GM23248 (cell line): ENCODE data around the gene DHRS12.

Source experiments
- EZH2 ChIP-seq: fragments of 200-600 bp; sonication (generic); IDR thresholded peaks from 2 replicates; pipeline ENCODE4 v1.6.1; 2018; ENCODE audit warnings: antibody characterized with exemption, mild to moderate bottlenecking; ENCODE audit not compliant: insufficient read depth, poor library complexity, severe bottlenecking
- EZH2phosphoT487 ChIP-seq: fragments of 200-600 bp; sonication (generic); IDR thresholded peaks from 2 replicates; pipeline ENCODE4 v1.6.1; 2018; ENCODE audit warnings: antibody characterized with exemption, moderate library complexity, mild to moderate bottlenecking, low read depth; ENCODE audit not compliant: insufficient read depth

DNA sequence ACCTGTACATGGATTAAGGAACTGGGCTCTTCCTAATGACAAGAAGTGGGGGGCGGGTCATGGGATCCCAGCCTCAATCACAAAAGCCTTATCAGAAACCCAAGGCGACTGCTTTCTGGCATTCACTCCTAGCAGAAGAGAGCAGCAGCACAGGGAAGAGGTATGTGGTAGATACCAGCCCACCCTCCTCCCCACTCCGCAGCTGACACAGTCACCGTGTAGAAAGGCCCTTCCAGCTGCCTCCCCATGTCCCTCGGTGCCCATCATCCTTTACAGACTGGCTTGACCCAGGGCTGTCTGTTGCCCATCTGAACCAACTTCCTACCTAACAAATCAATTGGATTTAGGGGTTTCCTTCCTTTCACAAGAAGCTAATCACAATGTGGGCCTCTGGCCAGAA lies 3.1 kb upstream of the DHRS12 start:
- TF ChIP-seq EZH2phosphoT487 (no peak), EZH2 (no peak)
